ENCODE data around the gene GBA3. TPM values are rescaled to one million over a fixed set of nuclear protein-coding genes. Genes with fewer than 3 reads are reported as not detected.

Gene GBA3
- total RNA-seq, 5 donors from 2014 or later (not counting 1 experiment from before 2014, with no cell fraction given) = 0.12 TPM; not detected in 4

GRCh38 chr4:22850055-22850454 lies 157.3 kb downstream of the GBA3 start:
- no peaks in the 10 kb centered on the region for H3K27me3 ChIP-seq (replicated peaks in 1 of 2; ENCODE audit: control insufficient read depth in 2 of 2, extremely low read depth in 1 of 2, insufficient read depth in 2 of 2, low read length in 1 of 2)
- no peak overlapping the region for H3K4me3 ChIP-seq (ENCODE audit: control insufficient read depth in 1 of 2, extremely low read depth in 1 of 2, low read length in 1 of 2)
- no peaks in the 10 kb centered on the region for H3K36me3 ChIP-seq (ENCODE audit: control insufficient read depth in 2 of 2, extremely low read depth in 1 of 2, insufficient read depth in 1 of 2, low read length in 1 of 2)
- no peaks in the 10 kb centered on the region for H3K4me1 Mint-ChIP-seq
- H3K9me3 Mint-ChIP-seq = peaks cover 0 to 4% (median 4%) of the 10 kb centered on the region in 3 donors
- no peaks in the 10 kb centered on the region for H3K4me1 ChIP-seq (ENCODE audit: control insufficient read depth in 1 of 2, extremely low read depth in 1 of 2, insufficient read depth in 2 of 2, low read length in 2 of 2)
- POLR2A ChIA-PET = no interaction called here
- no peak overlapping the region for H3K4me3 Mint-ChIP-seq
- H3K9me3 ChIP-seq = no peaks in the 10 kb centered on the region
- ATAC-seq (replicated peaks in 1 of 4) (no peak), DNase-seq (no peak)
- no peaks in the 10 kb centered on the region for H3K36me3 Mint-ChIP-seq
- H3K27ac ChIP-seq (ENCODE audit: low read length) = no peak overlapping the region
- CTCF ChIA-PET = no interaction called here
- peaks cover 0 to 4% of the 10 kb centered on the region in 2 donors for H3K27me3 Mint-ChIP-seq
- no peak overlapping the region for H3K27ac Mint-ChIP-seq

GRCh38 chr4:22850630-22851029 lies 157.9 kb downstream of the GBA3 start:
- POLR2A ChIA-PET = no interaction called here
- H3K9me3 Mint-ChIP-seq = peaks cover 0 to 4% (median 4%) of the 10 kb centered on the region in 3 donors
- Histone ChIP-seq H3K36me3 (ENCODE audit: control insufficient read depth in 2 of 2, extremely low read depth in 1 of 2, insufficient read depth in 1 of 2, low read length in 1 of 2) (no peaks in the 10 kb centered on the region), H3K27me3 (replicated peaks in 1 of 2; ENCODE audit: control insufficient read depth in 2 of 2, extremely low read depth in 1 of 2, insufficient read depth in 2 of 2, low read length in 1 of 2) (no peaks in the 10 kb centered on the region), H3K4me1 (ENCODE audit: control insufficient read depth in 1 of 2, extremely low read depth in 1 of 2, insufficient read depth in 2 of 2, low read length in 2 of 2) (no peaks in the 10 kb centered on the region), H3K4me3 (ENCODE audit: control insufficient read depth in 1 of 2, extremely low read depth in 1 of 2, low read length in 1 of 2) (no peak overlapping the region), H3K27ac (ENCODE audit: low read length) (no peak overlapping the region), H3K9me3 (no peaks in the 10 kb centered on the region)
- no peaks in the 10 kb centered on the region for H3K4me1 Mint-ChIP-seq
- H3K36me3 Mint-ChIP-seq = no peaks in the 10 kb centered on the region
- H3K4me3 Mint-ChIP-seq = no peak overlapping the region
- WGBS (ENCODE audit: insufficient coverage) = 20% methylated on average over 1 of the region's 2 CpGs
- DNase-seq (no peak), ATAC-seq (replicated peaks in 1 of 4) (no peak)
- peaks cover 0 to 4% of the 10 kb centered on the region in 2 donors for H3K27me3 Mint-ChIP-seq
- CTCF ChIA-PET = no interaction called here
- no peak overlapping the region for H3K27ac Mint-ChIP-seq

- no peak overlapping the region for H3K4me3 Mint-ChIP-seq
- no peak overlapping the region for H3K27ac ChIP-seq (ENCODE audit: low read length)
- 92% methylated on average over 2 of the region's 2 CpGs for WGBS (ENCODE audit: insufficient coverage)
- H3K9me3 ChIP-seq = no peaks in the 10 kb centered on the region
- no peaks in the 10 kb centered on the region for H3K4me1 ChIP-seq (ENCODE audit: control insufficient read depth in 1 of 2, extremely low read depth in 1 of 2, insufficient read depth in 2 of 2, low read length in 2 of 2)
- peaks cover 0 to 7% (median 4%) of the 10 kb centered on the region in 3 donors for H3K9me3 Mint-ChIP-seq
- no peaks in the 10 kb centered on the region for H3K27me3 ChIP-seq (replicated peaks in 1 of 2; ENCODE audit: control insufficient read depth in 2 of 2, extremely low read depth in 1 of 2, insufficient read depth in 2 of 2, low read length in 1 of 2)
- H3K36me3 Mint-ChIP-seq = no peaks in the 10 kb centered on the region
- DNase-seq (no peak), ATAC-seq (replicated peaks in 1 of 4) (no peak)
- no peaks in the 10 kb centered on the region for H3K36me3 ChIP-seq (ENCODE audit: control insufficient read depth in 2 of 2, extremely low read depth in 1 of 2, insufficient read depth in 1 of 2, low read length in 1 of 2)
- no peaks in the 10 kb centered on the region for H3K4me1 Mint-ChIP-seq
- ChIA-PET CTCF (no interaction called here), POLR2A (no interaction called here)
- no peak overlapping the region for H3K4me3 ChIP-seq (ENCODE audit: control insufficient read depth in 1 of 2, extremely low read depth in 1 of 2, low read length in 1 of 2)
- no peak overlapping the region for H3K27ac Mint-ChIP-seq
- no peaks in the 10 kb centered on the region for H3K27me3 Mint-ChIP-seq
Measured at GRCh38 chr4:22857411-22857810, 164.7 kb downstream of the GBA3 start.

DNA sequence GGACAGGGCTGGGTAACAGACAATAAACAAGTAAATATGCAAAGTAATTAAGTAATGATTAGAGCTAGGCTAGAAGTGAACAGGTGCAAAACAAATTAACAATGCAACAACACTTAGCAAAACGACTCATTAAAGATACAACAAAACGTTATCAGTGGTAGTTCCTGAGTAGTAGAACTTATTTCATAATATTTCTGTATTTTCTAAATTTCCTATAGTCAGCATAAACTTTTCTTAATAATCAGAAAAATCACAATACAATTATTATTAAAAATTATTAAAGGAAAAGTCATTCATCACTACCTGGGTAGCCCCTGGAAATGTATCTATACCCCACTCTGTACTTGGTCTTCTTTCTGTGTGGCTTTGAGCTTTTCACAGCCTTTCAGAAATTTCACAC lies 166.6 kb downstream of the GBA3 start:
- H3K27me3 Mint-ChIP-seq = no peaks in the 10 kb centered on the region
- H3K9me3 Mint-ChIP-seq = peaks cover 0 to 10% (median 7%) of the 10 kb centered on the region in 3 donors
- no peaks in the 10 kb centered on the region for H3K4me1 Mint-ChIP-seq
- ChIA-PET CTCF (no interaction called here), POLR2A (no interaction called here)
- H3K36me3 ChIP-seq (ENCODE audit: control insufficient read depth in 2 of 2, extremely low read depth in 1 of 2, insufficient read depth in 1 of 2, low read length in 1 of 2) = no peaks in the 10 kb centered on the region
- no peaks in the 10 kb centered on the region for H3K36me3 Mint-ChIP-seq
- no peak for ATAC-seq (replicated peaks in 1 of 4)
- no peak overlapping the region for H3K27ac ChIP-seq (ENCODE audit: low read length)
- no peaks in the 10 kb centered on the region for H3K4me1 ChIP-seq (ENCODE audit: control insufficient read depth in 1 of 2, extremely low read depth in 1 of 2, insufficient read depth in 2 of 2, low read length in 2 of 2)
- no peaks in the 10 kb centered on the region for H3K27me3 ChIP-seq (replicated peaks in 1 of 2; ENCODE audit: control insufficient read depth in 2 of 2, extremely low read depth in 1 of 2, insufficient read depth in 2 of 2, low read length in 1 of 2)
- no peak overlapping the region for H3K4me3 Mint-ChIP-seq
- WGBS (ENCODE audit: insufficient coverage) = no CpG with 5 or more reads among the region's 2 CpGs
- no peak for DNase-seq
- H3K27ac Mint-ChIP-seq = no peak overlapping the region
- no peaks in the 10 kb centered on the region for H3K9me3 ChIP-seq
- no peak overlapping the region for H3K4me3 ChIP-seq (ENCODE audit: control insufficient read depth in 1 of 2, extremely low read depth in 1 of 2, low read length in 1 of 2)

Other genes starting within 250 kb of the GBA3 start
- 1 to 10 TPM in 4 of 5 donors, under 1 TPM in 1; 0.59 to 3.6 (median 1.8) TPM for gene ADGRA3, start 176.9 kb upstream of the GBA3 start, total RNA-seq

All from T-cell (primary cell).